ENCODE results near the gene WFDC1.

WFDC1 gene

GRCh38 chr16:84351630-84352029, 57.0 kb downstream of the WFDC1 start:
- no peak for DNase-seq (ENCODE audit: low read depth, low spot score)

GRCh38 chr16:84354306-84354705, 59.6 kb downstream of the WFDC1 start:
- DNase-seq (ENCODE audit: low read depth, low spot score), result no peak

- no peak for DNase-seq (ENCODE audit: low read depth, low spot score)
Measured at GRCh38 chr16:84355149-84355548, 60.5 kb downstream of the WFDC1 start.

GRCh38 chr16:84356176-84356575, 61.5 kb downstream of the WFDC1 start:
- no peak for DNase-seq (ENCODE audit: low read depth, low spot score)

- DNase-seq (ENCODE audit: low read depth, low spot score), result no peak
Measured at GRCh38 chr16:84356591-84357116, 62.0 kb downstream of the WFDC1 start.

- no peak for DNase-seq (ENCODE audit: low read depth, low spot score)
Measured at GRCh38 chr16:84357191-84357651, 62.5 kb downstream of the WFDC1 start.

GRCh38 chr16:84358601-84359295, 64.1 kb downstream of the WFDC1 start:
- DNase-seq (ENCODE audit: low read depth, low spot score), result no peak

GRCh38 chr16:84359326-84359725, 64.6 kb downstream of the WFDC1 start:
- DNase-seq (ENCODE audit: low read depth, low spot score), result no peak

GRCh38 chr16:84360170-84360569, 65.5 kb downstream of the WFDC1 start:
- DNase-seq (ENCODE audit: low read depth, low spot score), result no peak

GRCh38 chr16:84360748-84361147, 66.1 kb downstream of the WFDC1 start:
- DNase-seq (ENCODE audit: low read depth, low spot score), result no peak

- no peak for DNase-seq (ENCODE audit: low read depth, low spot score)
Measured at GRCh38 chr16:84361546-84361945, 66.9 kb downstream of the WFDC1 start.

- no peak for DNase-seq (ENCODE audit: low read depth, low spot score)
Measured at GRCh38 chr16:84362471-84362941, 67.8 kb downstream of the WFDC1 start.

GRCh38 chr16:84366208-84366607, 71.5 kb downstream of the WFDC1 start:
- DNase-seq (ENCODE audit: low read depth, low spot score), result no peak

GRCh38 chr16:84367297-84367680, 72.6 kb downstream of the WFDC1 start:
- DNase-seq (ENCODE audit: low read depth, low spot score), result no peak

GRCh38 chr16:84367750-84368307, 73.2 kb downstream of the WFDC1 start:
- no peak for DNase-seq (ENCODE audit: low read depth, low spot score)

- DNase-seq (ENCODE audit: low read depth, low spot score), result no peak
Measured at GRCh38 chr16:84368308-84368996, 73.8 kb downstream of the WFDC1 start, which contains the start of gene ATP2C2. Gene ATP2C2 (plus strand): TSS chr16:84368538. CDS start chr16:84368616, 78 bp downstream.

- no peak for DNase-seq (ENCODE audit: low read depth, low spot score)
Measured at GRCh38 chr16:84369105-84369504, 74.4 kb downstream of the WFDC1 start.

GRCh38 chr16:84369938-84370627, 75.4 kb downstream of the WFDC1 start:
- no peak for DNase-seq (ENCODE audit: low read depth, low spot score)

GRCh38 chr16:84370723-84371552, 76.3 kb downstream of the WFDC1 start:
- no peak for DNase-seq (ENCODE audit: low read depth, low spot score)

- no peak for DNase-seq (ENCODE audit: low read depth, low spot score)
Measured at GRCh38 chr16:84371553-84371865, 76.8 kb downstream of the WFDC1 start.

- DNase-seq (ENCODE audit: low read depth, low spot score), result no peak
Measured at GRCh38 chr16:84373907-84374489, 79.3 kb downstream of the WFDC1 start.

Data from smooth muscle cell of the brain vasculature (primary cell).